NB4 (cell line): ENCODE data around the gene HCN1.
"Not testable (repeated sequence)": the region's sequence is repeated elsewhere in the genome, so short reads cannot be mapped to it uniquely, and the experiment has no call there.

Experiments used
- MYC ChIP-seq: IDR thresholded peaks from 2 replicates; pipeline ENCODE4 v1.6.1; 2011; ENCODE audit warnings: low read depth, low read length
- TF ChIP-seq, protein P1 (sequence below): IDR thresholded peaks from one replicate; pipeline ENCODE4 v1.5.1; 2012; ENCODE audit warnings: low read depth, low read length

DNA sequence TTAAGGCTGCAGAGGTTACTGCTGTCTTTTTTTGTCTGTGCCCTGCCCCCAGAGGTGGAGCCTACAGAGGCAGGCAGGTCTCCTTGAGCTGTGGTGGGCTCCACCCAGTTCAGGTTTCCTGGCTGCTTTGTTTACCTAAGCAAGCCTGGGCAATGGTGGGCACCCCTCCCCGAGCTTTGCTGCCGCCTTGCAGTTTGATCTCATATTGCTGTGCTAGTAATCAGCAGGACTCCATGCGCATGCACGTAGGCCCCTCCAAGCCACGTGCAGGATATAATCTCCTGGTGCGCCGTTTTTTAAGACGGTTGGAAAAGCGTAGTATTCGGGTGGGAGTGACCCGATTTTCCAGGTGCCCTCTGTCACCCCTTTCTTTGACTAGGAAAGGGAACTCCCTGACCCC, 197.2 kb downstream of the HCN1 start:
- not testable (repeated sequence) for TF ChIP-seq MYC
- TF ChIP-seq, protein P1, sequence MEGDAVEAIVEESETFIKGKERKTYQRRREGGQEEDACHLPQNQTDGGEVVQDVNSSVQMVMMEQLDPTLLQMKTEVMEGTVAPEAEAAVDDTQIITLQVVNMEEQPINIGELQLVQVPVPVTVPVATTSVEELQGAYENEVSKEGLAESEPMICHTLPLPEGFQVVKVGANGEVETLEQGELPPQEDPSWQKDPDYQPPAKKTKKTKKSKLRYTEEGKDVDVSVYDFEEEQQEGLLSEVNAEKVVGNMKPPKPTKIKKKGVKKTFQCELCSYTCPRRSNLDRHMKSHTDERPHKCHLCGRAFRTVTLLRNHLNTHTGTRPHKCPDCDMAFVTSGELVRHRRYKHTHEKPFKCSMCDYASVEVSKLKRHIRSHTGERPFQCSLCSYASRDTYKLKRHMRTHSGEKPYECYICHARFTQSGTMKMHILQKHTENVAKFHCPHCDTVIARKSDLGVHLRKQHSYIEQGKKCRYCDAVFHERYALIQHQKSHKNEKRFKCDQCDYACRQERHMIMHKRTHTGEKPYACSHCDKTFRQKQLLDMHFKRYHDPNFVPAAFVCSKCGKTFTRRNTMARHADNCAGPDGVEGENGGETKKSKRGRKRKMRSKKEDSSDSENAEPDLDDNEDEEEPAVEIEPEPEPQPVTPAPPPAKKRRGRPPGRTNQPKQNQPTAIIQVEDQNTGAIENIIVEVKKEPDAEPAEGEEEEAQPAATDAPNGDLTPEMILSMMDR, result not testable (repeated sequence)
